RWPE2 (cell line): ENCODE data around the gene SRC.
A peak's percentile ranks its signal among the peaks of the same experiment; 100 is the strongest.

ENCODE experiments used
- ATAC-seq: fragments of 200-7000 bp; cut with Tn5 transposase; 3 replicates; pipeline ENCODE4 v1.9.1; 2021; ENCODE audit warnings: low read depth
- DNase-seq: peaks from one replicate; pipeline ENCODE4 v3.0.0-alpha.2; 2020; ENCODE audit warnings: low spot score
- H3K27ac ChIP-seq: fragments of 450-650 bp; 2 replicates; pipeline ENCODE4 v1.5.1; 2017; ENCODE audit warnings: mild to moderate bottlenecking; ENCODE audit not compliant: poor library complexity, severe bottlenecking
- H3K27me3 ChIP-seq: fragments of 250-450 bp; sonication (Bioruptor Pico); 2 replicates; pipeline ENCODE4 v1.5.1; 2021; ENCODE audit warnings: mild to moderate bottlenecking, moderate library complexity; ENCODE audit not compliant: insufficient read depth, poor library complexity, severe bottlenecking
- H3K36me3 ChIP-seq: fragments of 250-450 bp; sonication (Bioruptor Pico); 2 replicates; pipeline ENCODE4 v1.5.1; 2020; ENCODE audit warnings: low read depth, mild to moderate bottlenecking, moderate library complexity
- H3K4me1 ChIP-seq: fragments of 250-450 bp; sonication (Bioruptor Pico); 2 replicates; pipeline ENCODE4 v1.5.1; 2021; ENCODE audit warnings: mild to moderate bottlenecking, moderate library complexity; ENCODE audit not compliant: insufficient read depth, poor library complexity, severe bottlenecking
- H3K4me3 ChIP-seq: fragments of 250-450 bp; sonication (Bioruptor Pico); 2 replicates; pipeline ENCODE4 v1.5.1; 2021; ENCODE audit warnings: mild to moderate bottlenecking, moderate library complexity; ENCODE audit not compliant: severe bottlenecking
- H3K9me3 ChIP-seq: fragments of 250-450 bp; sonication (Bioruptor Pico); 2 replicates; pipeline ENCODE4 v1.5.1; 2021; ENCODE audit warnings: mild to moderate bottlenecking, moderate library complexity; ENCODE audit not compliant: severe bottlenecking
- CTCF ChIP-seq: fragments of 450-650 bp; IDR thresholded peaks from one replicate; pipeline ENCODE4 v1.5.1; 2017; ENCODE audit warnings: mild to moderate bottlenecking, moderate library complexity; ENCODE audit not compliant: poor library complexity, severe bottlenecking

SRC gene

GRCh38 chr20:37439223-37439933, 93.4 kb downstream of the SRC start:
- Histone ChIP-seq H3K36me3 (no peaks in the 10 kb centered on the region), H3K27me3 (peaks cover under 1% of the 10 kb centered on the region), H3K27ac (no peak overlapping the region), H3K9me3 (no peaks in the 10 kb centered on the region), H3K4me1 (no peaks in the 10 kb centered on the region), H3K4me3 (no peak overlapping the region)
- no peak for TF ChIP-seq CTCF
- DNase-seq: peak; percentile 81
- no peak for ATAC-seq

GRCh38 chr20:37441023-37441422, 95.1 kb downstream of the SRC start:
- no peaks in the 10 kb centered on the region for H3K4me1 ChIP-seq
- H3K36me3 ChIP-seq: no peaks in the 10 kb centered on the region
- H3K27ac ChIP-seq: no peak overlapping the region
- ATAC-seq: no peak
- DNase-seq: peak; percentile 40
- H3K27me3 ChIP-seq: no peaks in the 10 kb centered on the region
- no peak overlapping the region for H3K4me3 ChIP-seq
- no peaks in the 10 kb centered on the region for H3K9me3 ChIP-seq
- TF ChIP-seq CTCF: no peak

GRCh38 chr20:37442547-37442946, 96.6 kb downstream of the SRC start:
- Histone ChIP-seq H3K36me3 (no peaks in the 10 kb centered on the region), H3K27me3 (no peaks in the 10 kb centered on the region), H3K4me3 (no peak overlapping the region), H3K27ac (no peak overlapping the region), H3K4me1 (no peaks in the 10 kb centered on the region), H3K9me3 (no peaks in the 10 kb centered on the region)
- no peak for TF ChIP-seq CTCF
- ATAC-seq (no peak), DNase-seq (no peak)

- ATAC-seq (no peak), DNase-seq (peak; percentile 69)
- Histone ChIP-seq H3K4me3 (no peak overlapping the region), H3K36me3 (no peaks in the 10 kb centered on the region), H3K27me3 (no peaks in the 10 kb centered on the region), H3K9me3 (no peaks in the 10 kb centered on the region), H3K4me1 (no peaks in the 10 kb centered on the region), H3K27ac (no peak overlapping the region)
- TF ChIP-seq CTCF: no peak
These were observed 97.0 kb downstream of the SRC start for GRCh38 chr20:37442986-37443385.

- Histone ChIP-seq H3K27me3 (no peaks in the 10 kb centered on the region), H3K9me3 (no peaks in the 10 kb centered on the region), H3K4me1 (no peaks in the 10 kb centered on the region), H3K27ac (no peak overlapping the region), H3K4me3 (no peak overlapping the region), H3K36me3 (no peaks in the 10 kb centered on the region)
- no peak for ATAC-seq
- no peak for TF ChIP-seq CTCF
- peak; percentile 57 for DNase-seq
These were observed 97.7 kb downstream of the SRC start for GRCh38 chr20:37443596-37443995.
